MM.1S (cell line): ENCODE measurements around the gene PILRA.
A peak's percentile ranks its signal among the peaks of the same experiment; 100 is the strongest.

Experiments
- DNase-seq: peaks from one replicate; pipeline ENCODE4 v3.0.0-alpha.2; 2015
- H2AFZ ChIP-seq: fragments of 300-600 bp; sonication (generic); 2 replicates; pipeline ENCODE4 v1.6.0; 2016; ENCODE audit warnings: antibody characterized with exemption, low read length
- H3F3A ChIP-seq: fragments of 300-600 bp; sonication (generic); 2 replicates; pipeline ENCODE4 v1.6.1; 2016; ENCODE audit warnings: mild to moderate bottlenecking, antibody characterized with exemption, low read length, moderate library complexity, mixed read lengths; ENCODE audit not compliant: insufficient read depth
- H3K27ac ChIP-seq: fragments of 300-600 bp; sonication (generic); 2 replicates; pipeline ENCODE4 v1.5.1; 2016; ENCODE audit warnings: mild to moderate bottlenecking, low read length
- H3K27me3 ChIP-seq: fragments of 300-600 bp; sonication (generic); replicated peaks from 2 replicates; pipeline ENCODE4 v1.6.0; 2016; ENCODE audit warnings: low read length; ENCODE audit not compliant: insufficient read depth
- H3K36me3 ChIP-seq: fragments of 300-600 bp; sonication (generic); replicated peaks from 2 replicates; pipeline ENCODE4 v1.6.1; 2016; ENCODE audit warnings: mild to moderate bottlenecking, low read length, mixed read lengths; ENCODE audit not compliant: insufficient read depth
- H3K4me1 ChIP-seq: fragments of 300-600 bp; sonication (generic); 2 replicates; pipeline ENCODE4 v1.6.1; 2016; ENCODE audit warnings: low read length, mixed read lengths
- H3K4me2 ChIP-seq: fragments of 300-600 bp; sonication (generic); 2 replicates; pipeline ENCODE4 v1.6.0; 2016; ENCODE audit warnings: low read depth, low read length
- H3K4me3 ChIP-seq: fragments of 300-600 bp; sonication (generic); 2 replicates; pipeline ENCODE4 v1.5.1; 2016; ENCODE audit warnings: low read length, mixed read lengths
- H3K79me2 ChIP-seq: fragments of 300-600 bp; sonication (generic); 2 replicates; pipeline ENCODE4 v1.6.1; 2016; ENCODE audit warnings: mixed run types, low read length, mixed read lengths
- H3K9ac ChIP-seq: fragments of 300-600 bp; sonication (generic); 2 replicates; pipeline ENCODE4 v1.6.1; 2016; ENCODE audit warnings: low read length, mixed read lengths
- H3K9me2 ChIP-seq: fragments of 300-600 bp; sonication (generic); replicated peaks from 2 replicates; pipeline ENCODE4 v1.6.1; 2016; ENCODE audit warnings: mild to moderate bottlenecking, low read length, mixed read lengths; ENCODE audit not compliant: insufficient read depth
- H3K9me3 ChIP-seq: fragments of 300-600 bp; sonication (generic); replicated peaks from 2 replicates; pipeline ENCODE4 v1.6.1; 2016; ENCODE audit warnings: mild to moderate bottlenecking, low read length, mixed read lengths; ENCODE audit not compliant: insufficient read depth
- H4K20me1 ChIP-seq: fragments of 300-600 bp; sonication (generic); 2 replicates; pipeline ENCODE4 v1.6.1; 2016; ENCODE audit warnings: mild to moderate bottlenecking, low read length, moderate library complexity, mixed read lengths; ENCODE audit not compliant: insufficient read depth
- CTCF ChIP-seq: fragments of 300-600 bp; sonication (generic); IDR thresholded peaks from 2 replicates; pipeline ENCODE4 v1.5.1; 2016; ENCODE audit warnings: antibody characterized with exemption, low read length, mixed read lengths
- EZH2 ChIP-seq: fragments of 300-600 bp; sonication (generic); optimal IDR thresholded peaks from 2 replicates; pipeline ENCODE3; 2017; ENCODE audit warnings: low read depth, mild to moderate bottlenecking, antibody characterized with exemption, low read length, mixed read lengths
- EZH2phosphoT487 ChIP-seq: fragments of 300-600 bp; sonication (generic); IDR thresholded peaks from 2 replicates; pipeline ENCODE4 v1.6.1; 2018; ENCODE audit warnings: antibody characterized with exemption, low read length

The PILRA gene

GRCh38 chr7:100413889-100414288 is 40.6 kb downstream of the PILRA start:
- peak overlapping the region; percentile 46; the same call in 1 of the 2 replicates for H3K4me2 ChIP-seq
- no peaks in the 10 kb centered on the region for H3K27me3 ChIP-seq
- no peaks in the 10 kb centered on the region for H3K9me3 ChIP-seq
- H2AFZ ChIP-seq, result peak overlapping the region; percentile 57
- no peak for TF ChIP-seq EZH2
- TF ChIP-seq CTCF, result no peak
- no peak for TF ChIP-seq EZH2phosphoT487
- H3K9ac ChIP-seq, result no peak overlapping the region
- no peaks in the 10 kb centered on the region for H3K9me2 ChIP-seq
- peaks cover 18% of the 10 kb centered on the region for H3K4me1 ChIP-seq
- DNase-seq, result peak; percentile 67
- peaks cover 2% of the 10 kb centered on the region; the same call in 1 of the 2 replicates for H3F3A ChIP-seq
- H3K27ac ChIP-seq, result peak overlapping the region; percentile 26; the same call in 1 of the 2 replicates
- no peak overlapping the region for H3K4me3 ChIP-seq
- no peaks in the 10 kb centered on the region for H4K20me1 ChIP-seq
- H3K36me3 ChIP-seq, result no peaks in the 10 kb centered on the region
- H3K79me2 ChIP-seq, result no peaks in the 10 kb centered on the region

- Histone ChIP-seq H3K9ac (no peak overlapping the region), H3K36me3 (no peaks in the 10 kb centered on the region), H3K9me2 (no peaks in the 10 kb centered on the region), H3K4me1 (peaks cover 30% of the 10 kb centered on the region), H4K20me1 (no peaks in the 10 kb centered on the region), H3K4me3 (no peak overlapping the region), H3F3A (peaks cover 9% of the 10 kb centered on the region), H3K9me3 (no peaks in the 10 kb centered on the region), H3K79me2 (no peaks in the 10 kb centered on the region), H3K27ac (no peak overlapping the region), H3K4me2 (no peak overlapping the region), H3K27me3 (no peaks in the 10 kb centered on the region), H2AFZ (no peak overlapping the region)
- no peak for DNase-seq
- TF ChIP-seq EZH2phosphoT487, result no peak
- no peak for TF ChIP-seq CTCF
- no peak for TF ChIP-seq EZH2
Measured at GRCh38 chr7:100415448-100415847, 42.2 kb downstream of the PILRA start.

GRCh38 chr7:100418930-100419659 is 45.8 kb downstream of the PILRA start:
- no peak for TF ChIP-seq EZH2
- TF ChIP-seq EZH2phosphoT487, result no peak
- peak; percentile 18 for TF ChIP-seq CTCF
- H3K79me2 ChIP-seq, result no peaks in the 10 kb centered on the region
- H3K9me2 ChIP-seq, result no peaks in the 10 kb centered on the region
- no peaks in the 10 kb centered on the region for H3K9me3 ChIP-seq
- H2AFZ ChIP-seq, result 0 out of 2 replicates have a peak overlapping the region, but pooled peaks have one; percentile 27
- H4K20me1 ChIP-seq, result no peaks in the 10 kb centered on the region
- H3K27ac ChIP-seq, result peak overlapping the region; percentile 8; the same call in 1 of the 2 replicates
- H3K27me3 ChIP-seq, result no peaks in the 10 kb centered on the region
- no peak for DNase-seq
- H3K9ac ChIP-seq, result no peak overlapping the region
- H3K36me3 ChIP-seq, result no peaks in the 10 kb centered on the region
- H3K4me2 ChIP-seq, result peak overlapping the region; percentile 28
- H3K4me1 ChIP-seq, result peaks cover 32% of the 10 kb centered on the region
- H3K4me3 ChIP-seq, result no peak overlapping the region
- H3F3A ChIP-seq, result peaks cover 9% of the 10 kb centered on the region
